Choroid plexus epithelial cell (primary cell): ENCODE data around the gene SELP.

Experiments
- DNase-seq: peaks from one replicate; pipeline ENCODE4 v3.0.0-alpha.2; 2010; ENCODE audit warnings: low read depth
- H3K4me3 ChIP-seq: 2 replicates; pipeline ENCODE4 v1.5.1; 2011; ENCODE audit warnings: low read depth, mild to moderate bottlenecking, control low read depth, low read length, moderate library complexity
- CTCF ChIP-seq: conservative IDR thresholded peaks from 2 replicates; pipeline ENCODE4 v1.5.1; 2011; ENCODE audit warnings: low read depth, mild to moderate bottlenecking, control low read depth, inconsistent platforms, low read length, moderate library complexity

The SELP gene

DNA sequence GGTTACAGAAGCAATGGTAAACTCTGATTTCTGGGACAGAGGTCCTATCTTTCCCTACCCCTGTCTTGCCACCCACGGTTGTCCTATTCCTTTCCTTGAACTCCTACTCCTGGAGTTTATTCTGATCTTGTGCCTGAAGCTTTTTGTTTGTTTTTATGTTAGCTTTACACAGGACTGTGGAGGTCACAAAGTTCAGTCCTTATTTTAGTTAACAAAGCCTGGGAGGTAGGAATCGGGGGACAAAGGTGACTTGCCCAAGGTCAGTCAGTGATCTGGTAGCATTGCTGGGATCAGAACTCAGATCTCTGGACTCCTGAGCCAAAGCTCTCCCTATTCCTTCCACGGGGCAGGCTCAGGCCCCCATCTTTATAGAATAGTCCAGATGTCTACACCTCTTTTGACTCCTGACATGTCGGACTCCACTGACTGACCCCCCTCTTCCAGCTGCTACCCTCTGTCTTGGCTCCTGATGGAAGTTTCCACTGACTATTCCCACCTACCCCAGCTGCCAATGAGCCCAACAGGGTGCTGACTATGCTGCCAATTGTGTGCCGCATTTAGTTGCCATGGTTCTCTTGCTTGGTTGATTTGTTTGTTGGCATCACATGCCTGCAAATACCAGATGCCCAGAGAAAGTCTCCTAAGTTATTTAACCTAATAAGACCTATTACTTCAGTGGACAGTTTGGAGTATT, 53.5 kb downstream of the SELP start:
- no peak for DNase-seq
- no peak overlapping the region for H3K4me3 ChIP-seq
- no peak for TF ChIP-seq CTCF

DNA sequence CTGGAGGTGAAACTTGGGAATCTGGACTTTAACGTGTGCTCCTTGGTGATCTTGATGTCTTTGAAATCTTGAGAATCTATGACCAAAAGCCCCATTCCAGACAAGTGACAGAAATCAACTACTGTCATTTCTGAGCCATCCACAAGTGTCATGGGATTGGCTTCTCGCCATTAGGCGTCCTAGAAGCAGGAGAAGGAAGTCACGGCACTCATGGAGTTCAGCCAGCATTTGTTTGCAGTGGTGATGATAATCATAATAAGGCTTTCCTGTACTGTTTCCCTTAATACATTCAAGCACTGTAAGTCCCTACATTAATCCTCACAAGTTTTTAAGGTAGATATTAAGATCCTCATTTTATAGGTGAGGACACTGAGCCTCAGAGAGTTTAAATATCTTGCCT, 55.6 kb downstream of the SELP start:
- no peak for TF ChIP-seq CTCF

DNA sequence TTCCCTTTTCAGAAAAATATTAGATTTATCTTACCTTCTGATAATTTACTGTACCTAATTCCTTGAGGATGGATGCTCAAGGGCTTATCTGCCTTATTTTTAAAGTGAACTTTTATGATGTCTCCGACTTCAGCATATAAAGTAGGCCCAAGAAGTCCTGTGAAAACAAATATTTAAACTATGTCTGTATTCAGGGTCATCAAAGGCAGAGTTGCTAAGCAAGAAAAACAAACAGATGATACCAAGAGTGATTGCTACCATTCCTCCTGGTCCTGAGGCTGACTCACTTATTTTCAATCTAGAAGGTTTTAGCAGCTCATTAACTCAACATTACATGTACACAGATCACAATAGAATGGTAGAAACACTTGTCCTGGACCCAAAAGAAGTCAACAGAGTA, 57.7 kb downstream of the SELP start:
- peak; percentile 20 for DNase-seq
- no peak for TF ChIP-seq CTCF
- H3K4me3 ChIP-seq: no peak overlapping the region

More for the DNA sequence above, 55.6 kb downstream of the SELP start:
- no peak for DNase-seq
- no peak overlapping the region for H3K4me3 ChIP-seq

GRCh38 chr1:169571450-169571849, 58.5 kb downstream of the SELP start:
- no peak overlapping the region for H3K4me3 ChIP-seq
- no peak for DNase-seq
- no peak for TF ChIP-seq CTCF

- TF ChIP-seq CTCF: no peak
- no peak for DNase-seq
- H3K4me3 ChIP-seq: no peak overlapping the region
These were observed 59.8 kb downstream of the SELP start for GRCh38 chr1:169570172-169570574.

- H3K4me3 ChIP-seq: no peak overlapping the region
- TF ChIP-seq CTCF: no peak
- no peak for DNase-seq
These were observed 61.4 kb downstream of the SELP start for GRCh38 chr1:169568497-169568896.
